GM21619 (cell line): ENCODE measurements around the gene PASK.
"Not testable (repeated sequence)": the region's sequence is repeated elsewhere in the genome, so short reads cannot be mapped to it uniquely, and the experiment has no call there.

Experiments used
- ATAC-seq: cut with Tn5 transposase; IDR thresholded peaks from one replicate; pipeline ENCODE4 v1.9.1; 2021; ENCODE audit not compliant: unreplicated experiment

The PASK gene

GRCh38 chr2:241148891-241149674 lies at the start of gene PASK:
Gene PASK (minus strand): TSS chr2:241149472. CDS start chr2:241143032, 6,440 bp downstream.
- ATAC-seq: peak; percentile 76

GRCh38 chr2:241198381-241199279 lies 49.4 kb upstream of the PASK start:
- ATAC-seq: no peak

GRCh38 chr2:241197947-241198346 lies 48.7 kb upstream of the PASK start:
- ATAC-seq: no peak

GRCh38 chr2:241197246-241197645 lies 48.0 kb upstream of the PASK start:
- not testable (repeated sequence) for ATAC-seq

- no peak for ATAC-seq
These were observed 46.3 kb upstream of the PASK start for GRCh38 chr2:241195506-241196130.

GRCh38 chr2:241194811-241195210 lies 45.5 kb upstream of the PASK start:
- no peak for ATAC-seq

DNA sequence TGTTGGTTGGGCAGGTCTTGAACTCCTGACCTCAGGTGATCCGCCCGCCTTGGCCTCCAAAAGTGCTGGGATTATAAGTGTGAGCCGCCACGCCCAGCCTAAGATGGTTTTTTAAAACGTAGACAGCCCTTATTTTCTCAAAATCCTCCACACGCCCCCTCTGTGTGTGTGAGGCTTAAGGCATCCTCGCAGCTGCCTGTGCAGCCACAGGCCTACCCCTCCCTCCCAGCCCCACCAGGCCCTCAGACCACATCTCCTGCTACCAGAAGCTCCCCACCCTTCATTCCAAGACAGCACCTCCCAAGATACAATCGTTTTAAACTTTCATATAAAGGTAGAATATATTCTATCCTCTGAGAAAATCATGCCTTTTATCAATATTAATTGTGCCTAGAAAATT lies 44.0 kb upstream of the PASK start:
- no peak for ATAC-seq

- ATAC-seq: no peak
These were observed 41.8 kb upstream of the PASK start for GRCh38 chr2:241191081-241191480.

DNA sequence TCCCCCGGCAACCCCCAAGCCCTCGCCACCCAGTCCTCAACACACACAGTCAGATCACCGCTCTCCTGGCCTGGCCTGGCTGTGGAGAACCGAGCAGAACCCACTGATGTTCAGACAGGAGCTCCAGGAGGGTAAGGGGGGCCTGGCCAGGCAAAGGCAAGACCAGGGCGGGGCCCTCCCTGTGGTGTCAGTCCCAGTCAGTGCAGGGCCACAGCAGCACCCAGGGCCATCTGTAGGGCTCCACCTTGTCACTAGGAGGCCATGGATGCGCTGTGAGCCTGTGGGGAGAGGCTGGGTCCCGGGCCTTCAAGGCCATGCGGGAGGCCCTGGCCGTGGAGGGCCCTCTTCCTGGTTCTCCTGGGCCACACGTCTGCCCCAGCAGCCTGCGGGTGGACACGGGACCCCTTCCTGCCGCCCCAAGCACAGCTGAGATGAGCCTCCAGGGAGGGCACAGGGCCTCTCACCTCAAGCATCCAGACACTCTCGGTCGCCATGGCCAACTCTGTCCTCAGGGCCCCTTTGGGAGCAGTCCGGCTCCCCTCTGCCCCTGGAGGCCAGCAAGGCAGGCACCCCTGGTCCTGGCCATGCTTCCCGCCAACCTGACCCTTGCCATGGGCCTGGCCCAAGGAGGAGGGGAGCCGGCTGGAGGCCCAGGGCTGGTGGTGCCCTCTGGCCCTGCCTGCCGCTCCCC lies 41.2 kb upstream of the PASK start:
- no peak for ATAC-seq

GRCh38 chr2:241189856-241190201 lies 40.6 kb upstream of the PASK start:
- ATAC-seq: no peak

DNA sequence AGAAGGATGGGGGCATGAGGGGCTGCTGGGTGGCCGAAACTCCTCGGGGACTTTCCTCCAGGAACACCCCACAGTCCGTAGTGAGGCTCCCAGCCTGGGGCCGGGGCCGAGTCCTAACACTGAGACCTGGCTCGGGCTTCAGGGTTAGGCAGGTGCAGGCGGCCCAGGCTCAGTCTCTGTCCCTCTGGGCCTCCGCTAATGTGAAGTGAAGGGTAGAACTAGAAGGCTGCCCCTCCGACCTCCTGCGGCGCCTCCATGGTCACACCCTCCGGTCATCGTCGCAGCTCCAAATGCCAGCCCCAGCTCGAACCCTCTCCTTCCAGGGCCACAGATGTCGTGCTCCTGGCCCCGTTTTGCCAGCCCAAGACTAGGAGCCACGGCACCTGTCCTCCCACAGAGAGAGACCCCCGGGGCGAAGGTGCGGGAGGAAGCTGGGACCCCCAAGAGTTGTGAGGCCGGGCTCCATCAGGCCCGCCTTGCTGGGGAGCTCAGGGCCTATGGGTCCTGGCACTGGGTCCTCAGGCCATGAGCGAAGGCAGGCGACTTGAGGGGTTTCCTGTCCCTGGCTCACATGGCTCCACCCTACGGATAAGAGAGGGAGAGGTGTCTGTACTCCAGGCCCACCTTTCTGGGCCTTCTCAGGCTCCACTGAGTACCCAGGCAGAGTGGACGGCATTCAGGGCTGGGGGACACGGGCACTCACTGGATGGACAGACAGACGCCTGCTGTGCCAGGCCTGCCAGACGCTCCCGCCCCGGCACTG lies 40.0 kb upstream of the PASK start:
- ATAC-seq: no peak

DNA sequence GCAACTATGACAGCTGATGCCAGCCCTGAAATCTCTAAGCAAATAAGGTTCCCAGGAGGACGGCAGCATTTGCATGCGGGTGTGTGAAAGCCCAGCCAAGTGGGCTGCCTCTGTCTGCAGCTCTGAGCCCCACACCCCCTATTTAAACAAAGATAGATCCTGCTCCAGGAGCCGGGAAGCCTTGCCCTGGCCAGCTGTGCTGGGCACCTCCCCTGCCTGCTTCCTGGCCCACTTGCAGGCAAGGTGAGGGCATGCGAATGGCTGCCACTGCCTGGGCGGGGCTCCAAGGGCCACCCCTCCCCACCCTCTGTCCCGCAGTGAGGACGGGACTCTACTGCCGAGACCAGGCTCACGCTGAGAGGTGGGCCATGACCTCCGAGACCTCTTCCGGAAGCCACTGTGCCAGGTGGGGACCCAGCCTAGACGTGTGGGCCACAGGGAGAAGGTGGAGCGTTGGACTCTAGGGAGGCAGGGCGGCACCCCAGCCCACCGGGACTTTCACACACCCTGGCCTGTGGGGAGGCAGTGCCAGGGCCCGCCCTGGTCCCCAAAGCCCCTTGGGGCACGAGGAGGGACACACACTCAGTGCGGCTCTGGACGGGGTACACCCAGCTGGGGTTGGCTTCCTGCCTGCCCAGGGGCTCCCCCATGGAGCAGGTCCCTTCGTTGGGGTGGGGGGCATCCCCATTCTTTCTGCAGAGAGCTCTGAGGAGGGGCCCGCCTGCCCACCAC lies 39.3 kb upstream of the PASK start, which contains the start of gene ANO7:
Gene ANO7, plus strand, starts transcription at position 317 of the 732 bp plus-strand sequence. CDS start 1,387 bp downstream, outside the sequence.
- ATAC-seq: no peak

- ATAC-seq: no peak
These were observed 38.6 kb upstream of the PASK start for GRCh38 chr2:241187918-241188234.

DNA sequence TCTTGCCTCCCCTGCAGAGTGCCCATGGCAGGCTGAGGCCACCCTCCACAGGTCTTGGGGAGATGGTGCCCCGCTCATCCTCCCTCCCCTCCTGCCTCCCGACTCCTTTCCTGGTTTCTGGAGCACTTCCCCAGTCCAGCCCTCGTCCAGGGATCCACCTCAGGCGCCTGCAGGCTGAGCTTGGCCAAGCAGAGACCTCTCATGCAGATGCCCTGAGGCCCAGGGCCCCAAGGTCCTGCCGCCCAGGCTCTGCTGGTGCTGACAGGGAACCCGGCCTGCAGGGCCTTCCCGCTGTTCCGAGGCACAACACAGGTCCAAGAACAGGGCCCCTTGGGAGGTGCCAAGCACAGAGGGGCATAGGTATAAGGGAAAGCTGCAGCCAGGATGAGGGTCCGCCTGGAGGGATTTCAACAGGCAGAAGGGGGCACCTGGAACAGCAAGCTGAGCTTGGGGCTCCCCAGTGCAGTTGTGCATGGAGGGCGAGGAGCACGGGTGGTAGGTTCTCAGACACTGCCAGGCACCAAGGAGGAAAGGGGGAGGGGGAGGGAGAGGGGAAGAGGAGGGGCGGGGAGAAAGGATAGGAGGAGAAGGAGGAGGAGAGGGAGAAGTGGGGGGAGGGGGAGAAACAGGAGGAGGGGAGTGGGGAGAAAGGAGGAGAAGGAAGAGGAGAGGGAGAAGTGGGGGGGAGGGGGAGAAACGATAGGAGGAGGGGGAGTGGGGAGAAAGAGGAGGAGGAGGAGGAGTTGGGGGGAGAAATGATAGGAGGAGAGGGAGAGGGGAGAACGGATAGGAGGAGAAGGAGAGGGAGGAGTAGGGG lies 38.0 kb upstream of the PASK start:
- no peak for ATAC-seq

GRCh38 chr2:241185961-241186360 lies 36.7 kb upstream of the PASK start:
- no peak for ATAC-seq

- ATAC-seq: no peak
These were observed 35.6 kb upstream of the PASK start for GRCh38 chr2:241184901-241185300.

- no peak for ATAC-seq
These were observed 33.9 kb upstream of the PASK start for GRCh38 chr2:241183221-241183620.

- no peak for ATAC-seq
These were observed 33.4 kb upstream of the PASK start for GRCh38 chr2:241182531-241183133.
